ENCODE measurements around the gene REEP1. TPM values are rescaled to one million over a fixed set of nuclear protein-coding genes. Genes with fewer than 3 reads are reported as not detected.

The REEP1 gene
- total RNA-seq, 4 donors from 2014 or later = 0.34 to 5.2 (median 2.4) TPM

DNA sequence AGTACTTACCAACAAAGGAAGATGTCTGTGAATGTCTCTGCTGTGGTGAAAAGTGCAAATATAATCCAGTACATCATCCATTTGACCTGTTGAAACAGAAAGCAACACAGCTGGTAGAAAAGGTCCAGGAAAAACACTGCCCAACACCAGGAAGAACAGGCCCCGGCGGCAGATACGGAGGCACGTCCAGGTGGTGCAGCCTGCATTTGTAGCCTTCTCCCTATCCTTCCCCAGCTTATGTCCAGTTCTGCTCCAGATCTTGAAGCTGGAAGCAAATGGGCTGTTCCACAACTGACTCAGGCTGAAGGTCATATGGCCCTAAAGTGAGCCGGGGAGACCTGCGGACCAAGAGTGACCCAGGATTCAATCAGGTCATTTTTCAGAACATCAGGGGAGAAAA is 73.5 kb downstream of the REEP1 start:
- Histone ChIP-seq H3K27me3 (no peaks in the 10 kb centered on the region), H3K9me3 (no peaks in the 10 kb centered on the region), H3K27ac (no peak overlapping the region), H3K4me1 (no peaks in the 10 kb centered on the region), H3K4me3 (no peak overlapping the region), H3K36me3 (no peaks in the 10 kb centered on the region)
- no peak for DNase-seq (ENCODE audit: low spot score in 2 of 2)
- 92% methylated on average over 6 of the region's 6 CpGs for WGBS
- no peak for TF ChIP-seq EP300 (IDR thresholded peaks at IDR 0.05)

- Histone ChIP-seq H3K4me3 (no peak overlapping the region), H3K9me3 (no peaks in the 10 kb centered on the region), H3K36me3 (no peaks in the 10 kb centered on the region), H3K4me1 (peaks cover 10% of the 10 kb centered on the region), H3K27me3 (no peaks in the 10 kb centered on the region), H3K27ac (no peak overlapping the region)
- DNase-seq (ENCODE audit: low spot score in 2 of 2) = no peak
- TF ChIP-seq, protein P1, sequence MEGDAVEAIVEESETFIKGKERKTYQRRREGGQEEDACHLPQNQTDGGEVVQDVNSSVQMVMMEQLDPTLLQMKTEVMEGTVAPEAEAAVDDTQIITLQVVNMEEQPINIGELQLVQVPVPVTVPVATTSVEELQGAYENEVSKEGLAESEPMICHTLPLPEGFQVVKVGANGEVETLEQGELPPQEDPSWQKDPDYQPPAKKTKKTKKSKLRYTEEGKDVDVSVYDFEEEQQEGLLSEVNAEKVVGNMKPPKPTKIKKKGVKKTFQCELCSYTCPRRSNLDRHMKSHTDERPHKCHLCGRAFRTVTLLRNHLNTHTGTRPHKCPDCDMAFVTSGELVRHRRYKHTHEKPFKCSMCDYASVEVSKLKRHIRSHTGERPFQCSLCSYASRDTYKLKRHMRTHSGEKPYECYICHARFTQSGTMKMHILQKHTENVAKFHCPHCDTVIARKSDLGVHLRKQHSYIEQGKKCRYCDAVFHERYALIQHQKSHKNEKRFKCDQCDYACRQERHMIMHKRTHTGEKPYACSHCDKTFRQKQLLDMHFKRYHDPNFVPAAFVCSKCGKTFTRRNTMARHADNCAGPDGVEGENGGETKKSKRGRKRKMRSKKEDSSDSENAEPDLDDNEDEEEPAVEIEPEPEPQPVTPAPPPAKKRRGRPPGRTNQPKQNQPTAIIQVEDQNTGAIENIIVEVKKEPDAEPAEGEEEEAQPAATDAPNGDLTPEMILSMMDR (IDR thresholded peaks at IDR 0.05) = no peak
- no peak for TF ChIP-seq EP300 (IDR thresholded peaks at IDR 0.05)
- no peak for TF ChIP-seq POLR2A (IDR thresholded peaks at IDR 0.05)
- TF ChIP-seq POLR2AphosphoS5 (IDR thresholded peaks at IDR 0.05) = no peak
- WGBS = 82% methylated on average over 2 of the region's 2 CpGs
Measured at GRCh38 chr2:86260978-86261377, 76.4 kb downstream of the REEP1 start.

DNA sequence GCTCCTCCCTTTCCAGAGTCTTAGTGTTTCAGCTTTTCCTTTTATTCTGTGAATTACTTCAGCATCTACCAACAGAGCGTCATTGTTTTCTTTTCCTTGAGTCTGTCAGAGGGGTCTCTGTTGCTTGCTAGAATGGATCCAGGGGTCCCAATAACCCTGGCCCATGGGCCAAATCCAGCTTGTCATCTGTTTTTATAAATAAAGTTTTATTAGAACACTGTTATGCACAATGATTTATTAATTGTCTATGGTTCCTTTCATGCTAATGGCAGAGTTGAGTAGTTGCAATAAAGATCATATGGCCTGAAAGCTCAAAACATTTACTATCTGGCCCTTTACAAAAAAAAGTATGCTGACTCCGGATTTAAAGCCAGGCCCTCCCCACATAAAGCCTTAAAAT is 79.3 kb downstream of the REEP1 start:
- Histone ChIP-seq H3K4me1 (peaks cover 31% of the 10 kb centered on the region), H3K36me3 (no peaks in the 10 kb centered on the region), H3K27ac (no peak overlapping the region), H3K4me3 (no peak overlapping the region), H3K9me3 (no peaks in the 10 kb centered on the region), H3K27me3 (no peaks in the 10 kb centered on the region)
- no peak for DNase-seq (ENCODE audit: low spot score in 2 of 2)
- WGBS = 93% methylated on average over 2 of the region's 2 CpGs
- TF ChIP-seq, protein P1 (IDR thresholded peaks at IDR 0.05) = no peak
- TF ChIP-seq POLR2A (IDR thresholded peaks at IDR 0.05) (no peak), POLR2AphosphoS5 (IDR thresholded peaks at IDR 0.05) (no peak), EP300 (IDR thresholded peaks at IDR 0.05) (no peak)

DNA sequence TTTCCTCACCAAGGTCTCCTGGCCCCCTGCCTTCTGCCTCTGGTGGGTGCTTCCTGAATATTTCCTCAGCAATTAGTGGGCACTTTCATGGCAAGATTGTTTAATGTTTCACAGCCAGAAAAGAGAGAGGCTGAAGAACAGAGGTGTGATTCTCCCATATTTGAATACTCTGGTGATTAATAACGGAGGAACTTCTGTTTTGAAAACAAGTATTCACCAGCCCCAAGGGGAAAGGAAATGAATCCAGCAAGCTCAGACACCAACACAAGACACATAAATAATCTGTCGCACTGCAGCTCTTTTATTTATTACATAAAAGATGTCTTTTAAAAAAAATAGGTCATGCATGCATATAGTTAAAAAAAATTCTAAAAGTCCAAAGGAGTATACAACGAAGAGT is 80.4 kb downstream of the REEP1 start:
- H3K9me3 ChIP-seq = no peaks in the 10 kb centered on the region
- H3K36me3 ChIP-seq = no peaks in the 10 kb centered on the region
- DNase-seq (ENCODE audit: low spot score in 2 of 2) = no peak
- peaks cover 31% of the 10 kb centered on the region for H3K4me1 ChIP-seq
- WGBS = 36% methylated on average over 3 of the region's 3 CpGs
- H3K27me3 ChIP-seq = no peaks in the 10 kb centered on the region
- no peak overlapping the region for H3K27ac ChIP-seq
- H3K4me3 ChIP-seq = no peak overlapping the region
- TF ChIP-seq EP300 (IDR thresholded peaks at IDR 0.05) = no peak
- TF ChIP-seq POLR2AphosphoS5 (IDR thresholded peaks at IDR 0.05) = no peak
- TF ChIP-seq, protein P1 (IDR thresholded peaks at IDR 0.05) = no peak
- no peak for TF ChIP-seq POLR2A (IDR thresholded peaks at IDR 0.05)

GRCh38 chr2:86256300-86256699 is 81.1 kb downstream of the REEP1 start:
- TF ChIP-seq EP300 (IDR thresholded peaks at IDR 0.05) (no peak), POLR2AphosphoS5 (IDR thresholded peaks at IDR 0.05) (no peak), POLR2A (IDR thresholded peaks at IDR 0.05) (no peak)
- TF ChIP-seq, protein P1 (IDR thresholded peaks at IDR 0.05) = no peak
- no peaks in the 10 kb centered on the region for H3K27me3 ChIP-seq
- no peak overlapping the region for H3K27ac ChIP-seq
- H3K36me3 ChIP-seq = no peaks in the 10 kb centered on the region
- peaks cover 31% of the 10 kb centered on the region for H3K4me1 ChIP-seq
- H3K4me3 ChIP-seq = no peak overlapping the region
- DNase-seq (ENCODE audit: low spot score in 2 of 2) = no peak
- H3K9me3 ChIP-seq = no peaks in the 10 kb centered on the region
- 92% methylated on average over 4 of the region's 4 CpGs for whole genome bisulfite sequencing

All from suprapubic skin (tissue), 4 donors.